Measurements from ENCODE around the gene FNDC3B. TPM values are rescaled to one million over a fixed set of nuclear protein-coding genes. Genes with fewer than 3 reads are reported as not detected.

Gene FNDC3B
- total and polyA plus RNA-seq, 7 donors = 16.2 to 93.9 (median 50.3) TPM

DNA sequence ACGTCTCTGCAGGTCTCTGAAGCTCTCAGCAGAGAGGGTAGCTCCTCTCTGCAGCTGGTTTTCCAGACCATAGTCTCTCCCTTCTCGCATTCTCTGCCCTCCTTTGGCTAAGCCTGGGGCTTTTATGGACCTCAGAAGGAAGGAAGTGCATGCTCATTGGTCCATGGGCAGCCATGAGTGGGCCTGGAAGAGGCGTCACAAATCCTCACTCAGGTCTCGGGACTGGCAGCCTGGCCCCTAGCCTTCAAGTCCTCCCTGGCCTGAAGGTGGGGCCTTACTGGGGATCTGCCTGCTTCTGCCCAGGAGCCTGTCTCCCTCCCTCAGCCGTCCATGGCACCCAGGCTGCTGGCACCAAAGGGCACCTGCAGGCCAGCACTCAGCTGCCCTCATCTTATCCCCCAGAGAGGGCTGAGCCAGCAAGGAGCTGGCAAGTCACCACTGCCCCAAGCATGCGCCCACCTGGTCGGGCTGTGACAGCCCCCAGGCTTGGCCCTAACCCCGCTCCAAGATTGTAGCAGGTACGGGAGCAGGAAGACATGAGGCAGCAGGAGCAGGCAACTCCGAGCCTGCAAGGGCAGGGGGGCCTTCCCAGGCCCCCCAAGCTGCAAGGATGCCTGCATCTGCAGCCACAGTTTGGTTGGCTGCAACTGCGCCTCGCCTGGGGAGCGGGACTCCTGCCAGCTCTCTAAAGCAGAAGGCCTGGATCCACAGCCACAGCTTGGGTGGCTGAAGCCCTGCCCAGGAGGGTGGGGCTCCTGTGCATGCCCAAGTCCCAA is 371.5 kb downstream of the FNDC3B start:
- Histone ChIP-seq H3K4me1 (no peaks in the 10 kb centered on the region), H3K27ac (no peak overlapping the region), H3K4me3 (no peak overlapping the region), H3K9me3 (peaks cover 0 to 1% (median 0%) of the 10 kb centered on the region in 4 donors), H3K36me3 (no peaks in the 10 kb centered on the region), H3K27me3 (no peaks in the 10 kb centered on the region)
- DNase-seq = no peak
- TF ChIP-seq POLR2A (IDR thresholded peaks at IDR 0.05) (no peak), POLR2AphosphoS5 (IDR thresholded peaks at IDR 0.05) (no peak), EP300 (IDR thresholded peaks at IDR 0.05) (no peak)
- TF ChIP-seq, protein P1, sequence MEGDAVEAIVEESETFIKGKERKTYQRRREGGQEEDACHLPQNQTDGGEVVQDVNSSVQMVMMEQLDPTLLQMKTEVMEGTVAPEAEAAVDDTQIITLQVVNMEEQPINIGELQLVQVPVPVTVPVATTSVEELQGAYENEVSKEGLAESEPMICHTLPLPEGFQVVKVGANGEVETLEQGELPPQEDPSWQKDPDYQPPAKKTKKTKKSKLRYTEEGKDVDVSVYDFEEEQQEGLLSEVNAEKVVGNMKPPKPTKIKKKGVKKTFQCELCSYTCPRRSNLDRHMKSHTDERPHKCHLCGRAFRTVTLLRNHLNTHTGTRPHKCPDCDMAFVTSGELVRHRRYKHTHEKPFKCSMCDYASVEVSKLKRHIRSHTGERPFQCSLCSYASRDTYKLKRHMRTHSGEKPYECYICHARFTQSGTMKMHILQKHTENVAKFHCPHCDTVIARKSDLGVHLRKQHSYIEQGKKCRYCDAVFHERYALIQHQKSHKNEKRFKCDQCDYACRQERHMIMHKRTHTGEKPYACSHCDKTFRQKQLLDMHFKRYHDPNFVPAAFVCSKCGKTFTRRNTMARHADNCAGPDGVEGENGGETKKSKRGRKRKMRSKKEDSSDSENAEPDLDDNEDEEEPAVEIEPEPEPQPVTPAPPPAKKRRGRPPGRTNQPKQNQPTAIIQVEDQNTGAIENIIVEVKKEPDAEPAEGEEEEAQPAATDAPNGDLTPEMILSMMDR (IDR thresholded peaks at IDR 0.05) = no peak
- intact Hi-C loops (cut with DNase I) = no loop called here
- 85 to 89% methylated on average over 13 of the region's 13 CpGs for WGBS, 2 donors

DNA sequence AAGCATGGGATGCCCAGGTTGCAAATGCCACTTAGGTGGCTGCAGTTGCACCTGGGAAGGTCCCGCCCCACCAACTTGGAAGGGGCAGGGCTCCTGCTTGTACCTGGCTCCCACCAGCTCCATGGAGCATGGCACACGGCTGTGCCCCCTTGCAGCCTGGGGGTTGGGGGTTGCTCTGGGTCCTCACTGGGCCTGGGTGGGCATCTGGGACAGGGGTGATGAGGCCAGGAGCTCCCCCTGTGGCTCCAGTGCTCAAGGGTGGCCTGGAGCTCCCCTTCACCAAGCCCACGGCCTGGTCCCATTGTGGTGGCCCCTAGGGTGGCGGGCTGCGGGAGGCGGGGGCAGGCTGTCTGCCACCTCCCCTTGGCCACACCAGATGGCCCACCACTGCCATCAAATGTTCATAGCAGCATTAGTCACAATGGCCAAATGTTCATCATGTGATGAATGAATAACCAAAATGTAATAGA is 372.1 kb downstream of the FNDC3B start:
- no peaks in the 10 kb centered on the region for H3K27me3 ChIP-seq
- no peaks in the 10 kb centered on the region for H3K4me1 ChIP-seq
- H3K36me3 ChIP-seq = no peaks in the 10 kb centered on the region
- WGBS, 2 donors = 91 to 93% methylated on average over 6 of the region's 6 CpGs
- intact Hi-C loops (cut with DNase I) = no loop called here
- DNase-seq = no peak
- H3K4me3 ChIP-seq = no peak overlapping the region
- H3K9me3 ChIP-seq = peaks cover 0 to 1% (median 0%) of the 10 kb centered on the region in 4 donors
- no peak for TF ChIP-seq EP300 (IDR thresholded peaks at IDR 0.05)
- TF ChIP-seq, protein P1 (IDR thresholded peaks at IDR 0.05) = no peak
- TF ChIP-seq POLR2A (IDR thresholded peaks at IDR 0.05) = no peak
- TF ChIP-seq POLR2AphosphoS5 (IDR thresholded peaks at IDR 0.05) = no peak
- H3K27ac ChIP-seq = no peak overlapping the region

DNA sequence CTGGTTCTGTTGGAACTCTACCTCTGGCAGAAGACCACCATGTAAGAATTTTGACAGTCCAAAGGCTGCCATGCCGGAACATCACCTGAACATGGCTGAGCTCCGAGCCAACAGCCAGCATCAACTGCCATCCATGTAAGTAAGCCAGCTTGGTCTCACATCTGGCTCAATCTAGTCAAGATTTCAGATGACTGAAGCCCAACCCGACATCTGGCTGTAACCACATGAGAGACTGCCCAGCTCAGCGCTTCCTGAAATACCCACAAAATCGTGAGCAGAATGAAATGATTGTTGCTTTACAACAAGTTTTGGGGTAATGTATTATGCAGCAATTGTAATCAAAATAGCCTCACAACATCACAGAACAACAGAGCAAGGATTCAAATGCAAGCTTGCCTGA is 375.9 kb downstream of the FNDC3B start:
- Histone ChIP-seq H3K4me3 (no peak overlapping the region), H3K4me1 (no peaks in the 10 kb centered on the region), H3K36me3 (no peaks in the 10 kb centered on the region), H3K27me3 (no peaks in the 10 kb centered on the region), H3K9me3 (peaks cover 0 to 6% (median 4%) of the 10 kb centered on the region in 4 donors), H3K27ac (no peak overlapping the region)
- no peak for DNase-seq
- 64 to 87% methylated on average over 5 of the region's 5 CpGs for WGBS, 2 donors
- intact Hi-C loops (cut with DNase I) = no loop called here
- no peak for TF ChIP-seq POLR2A (IDR thresholded peaks at IDR 0.05)
- no peak for TF ChIP-seq EP300 (IDR thresholded peaks at IDR 0.05)
- TF ChIP-seq POLR2AphosphoS5 (IDR thresholded peaks at IDR 0.05) = no peak
- TF ChIP-seq, protein P1 (IDR thresholded peaks at IDR 0.05) = no peak

DNA sequence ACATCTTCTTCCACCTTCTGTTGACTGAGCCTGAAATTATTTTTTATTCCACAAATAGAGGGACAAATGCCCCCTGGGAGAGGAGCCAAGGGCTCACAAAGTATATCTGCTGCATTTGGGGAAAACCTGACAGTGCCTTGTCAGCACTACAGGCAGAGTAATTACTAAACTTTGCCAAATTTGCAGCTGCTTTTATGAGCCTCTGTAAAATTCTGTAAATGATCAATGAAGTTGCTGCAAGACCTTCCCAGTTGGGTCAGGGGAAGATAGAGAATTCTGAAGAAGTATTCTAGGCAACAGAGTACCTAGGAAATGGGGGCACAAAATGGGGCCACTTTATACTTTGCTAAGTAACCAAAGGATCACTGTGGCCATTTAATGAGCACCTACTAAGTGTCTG is 398.3 kb downstream of the FNDC3B start:
- H3K4me1 ChIP-seq = no peaks in the 10 kb centered on the region

More for the DNA sequence above, 398.3 kb downstream of the FNDC3B start:
- H3K36me3 ChIP-seq = no peaks in the 10 kb centered on the region
- no peak for DNase-seq
- H3K27me3 ChIP-seq = no peaks in the 10 kb centered on the region
- intact Hi-C loops (cut with DNase I) = no loop called here
- no peaks in the 10 kb centered on the region for H3K9me3 ChIP-seq
- no peak overlapping the region for H3K27ac ChIP-seq
- TF ChIP-seq, protein P1 (IDR thresholded peaks at IDR 0.05) = no peak
- H3K4me3 ChIP-seq = no peak overlapping the region
